Hematopoietic multipotent progenitor cell treated with erythropoietin and hydrocortisone succinate and interleukin-3 and kit ligand, for 8 days (in vitro differentiated cells): ENCODE results near the gene ETFA.

Experiments used
- DNase-seq: peaks from one replicate; pipeline ENCODE4 v3.0.0-alpha.2; 2015

Gene ETFA

GRCh38 chr15:76209523-76209922, 101.7 kb downstream of the ETFA start:
- DNase-seq, result no peak

GRCh38 chr15:76208786-76209424, 102.4 kb downstream of the ETFA start:
- no peak for DNase-seq

GRCh38 chr15:76208084-76208785, 103.0 kb downstream of the ETFA start:
- no peak for DNase-seq

GRCh38 chr15:76206325-76206976, 104.8 kb downstream of the ETFA start:
- peak; percentile 56 for DNase-seq

- no peak for DNase-seq
Measured at GRCh38 chr15:76204916-76205460, 106.3 kb downstream of the ETFA start.

- DNase-seq, result no peak
Measured at GRCh38 chr15:76204109-76204845, 107.0 kb downstream of the ETFA start.

- no peak for DNase-seq
Measured at GRCh38 chr15:76203346-76204108, 107.7 kb downstream of the ETFA start.

GRCh38 chr15:76201536-76202255, 109.6 kb downstream of the ETFA start:
- no peak for DNase-seq

- no peak for DNase-seq
Measured at GRCh38 chr15:76200641-76201105, 110.6 kb downstream of the ETFA start.

GRCh38 chr15:76200083-76200465, 111.2 kb downstream of the ETFA start:
- no peak for DNase-seq

GRCh38 chr15:76199106-76200082, 111.9 kb downstream of the ETFA start:
- DNase-seq, result no peak

- DNase-seq, result no peak
Measured at GRCh38 chr15:76198456-76199105, 112.7 kb downstream of the ETFA start.

GRCh38 chr15:76197703-76198455, 113.4 kb downstream of the ETFA start:
- DNase-seq, result no peak

- peak; percentile 60 for DNase-seq
Measured at GRCh38 chr15:76196269-76197231, 114.7 kb downstream of the ETFA start.

- no peak for DNase-seq
Measured at GRCh38 chr15:76195506-76196268, 115.6 kb downstream of the ETFA start.

GRCh38 chr15:76193934-76194333, 117.3 kb downstream of the ETFA start:
- no peak for DNase-seq

GRCh38 chr15:76192715-76193114, 118.6 kb downstream of the ETFA start:
- DNase-seq, result no peak
